Stimulated activated CD4-positive, alpha-beta T cell treated with anti-CD3 and anti-CD28 coated beads, Interleukin-12 subunit alpha, Interleukin-12 subunit beta, amount 100 ng/mL, for 4 hours (primary cell): ENCODE data around the gene FCHSD2.
"Not testable (repeated sequence)": the region's sequence is repeated elsewhere in the genome, so short reads cannot be mapped to it uniquely, and the experiment has no call there.

Experiments used
- DNase-seq: peaks from one replicate; pipeline ENCODE4 v3.0.0-alpha.2; 2020

FCHSD2 gene

GRCh38 chr11:73055655-73056354, 86.3 kb downstream of the FCHSD2 start:
- DNase-seq: no peak

- DNase-seq: no peak
Observed at GRCh38 chr11:73055002-73055401, 87.1 kb downstream of the FCHSD2 start.

- DNase-seq: no peak
Observed at GRCh38 chr11:73053964-73054363, 88.2 kb downstream of the FCHSD2 start.

- no peak for DNase-seq
Observed at GRCh38 chr11:73048446-73048845, 93.7 kb downstream of the FCHSD2 start.

GRCh38 chr11:73047773-73048371, 94.2 kb downstream of the FCHSD2 start:
- no peak for DNase-seq

- no peak for DNase-seq
Observed at GRCh38 chr11:73040046-73040445, 102.1 kb downstream of the FCHSD2 start.

- no peak for DNase-seq
Observed at GRCh38 chr11:73034777-73035176, 107.3 kb downstream of the FCHSD2 start.

- DNase-seq: no peak
Observed at GRCh38 chr11:73034331-73034730, 107.8 kb downstream of the FCHSD2 start.

- no peak for DNase-seq
Observed at GRCh38 chr11:73030130-73030529, 112.0 kb downstream of the FCHSD2 start.

- no peak for DNase-seq
Observed at GRCh38 chr11:73029403-73029802, 112.7 kb downstream of the FCHSD2 start.

GRCh38 chr11:73028611-73029010, 113.5 kb downstream of the FCHSD2 start:
- no peak for DNase-seq

GRCh38 chr11:73027840-73028239, 114.3 kb downstream of the FCHSD2 start:
- DNase-seq: not testable (repeated sequence)

GRCh38 chr11:73024639-73025038, 117.5 kb downstream of the FCHSD2 start:
- DNase-seq: no peak

- no peak for DNase-seq
Observed at GRCh38 chr11:73019996-73020395, 122.1 kb downstream of the FCHSD2 start.

GRCh38 chr11:73019449-73019848, 122.7 kb downstream of the FCHSD2 start:
- DNase-seq: no peak

- no peak for DNase-seq
Observed at GRCh38 chr11:73018856-73019255, 123.3 kb downstream of the FCHSD2 start.

GRCh38 chr11:73017024-73017751, 124.9 kb downstream of the FCHSD2 start:
- DNase-seq: no peak

- no peak for DNase-seq
Observed at GRCh38 chr11:73013021-73013420, 129.1 kb downstream of the FCHSD2 start.

GRCh38 chr11:73012121-73012863, 129.8 kb downstream of the FCHSD2 start:
- DNase-seq: no peak

GRCh38 chr11:73011126-73011817, 130.8 kb downstream of the FCHSD2 start:
- DNase-seq: no peak

GRCh38 chr11:73009972-73010371, 132.1 kb downstream of the FCHSD2 start:
- no peak for DNase-seq

- no peak for DNase-seq
Observed at GRCh38 chr11:73004088-73004487, 138.0 kb downstream of the FCHSD2 start.

GRCh38 chr11:73003088-73003487, 139.0 kb downstream of the FCHSD2 start:
- no peak for DNase-seq
